Smooth muscle cell (in vitro differentiated cells): ENCODE data around the gene XYLB. TPM values are rescaled to one million over a fixed set of nuclear protein-coding genes. Genes with fewer than 3 reads are reported as not detected.

Experiments used
- DNase-seq: peaks from one replicate; lab custom pipeline; 2025; ENCODE audit not compliant: unreplicated experiment; lab: John Stamatoyannopoulos, UW
- H2AFZ ChIP-seq: fragments of 200-600 bp; sonication (generic); 2 replicates; pipeline ENCODE4 v1.6.0; 2016; ENCODE audit warnings: antibody characterized with exemption, low read depth, mild to moderate bottlenecking
- H3F3A ChIP-seq: fragments of 200-600 bp; sonication (generic); 2 replicates; pipeline ENCODE4 v1.6.0; 2017; ENCODE audit warnings: antibody characterized with exemption, low read depth
- H3K27ac ChIP-seq: fragments of 200-600 bp; sonication (generic); 2 replicates; pipeline ENCODE4 v1.5.1; 2016; ENCODE audit warnings: low read depth, mild to moderate bottlenecking
- H3K27me3 ChIP-seq: fragments of 200-600 bp; sonication (generic); 2 replicates; pipeline ENCODE4 v1.6.1; 2016; ENCODE audit warnings: low read depth, mild to moderate bottlenecking
- H3K36me3 ChIP-seq: fragments of 200-600 bp; sonication (generic); 2 replicates; pipeline ENCODE4 v1.5.1; 2016; ENCODE audit warnings: low read depth
- H3K4me1 ChIP-seq: fragments of 200-600 bp; sonication (generic); 2 replicates; pipeline ENCODE4 v1.5.1; 2016; ENCODE audit warnings: low read depth
- H3K4me2 ChIP-seq: fragments of 200-600 bp; sonication (generic); 2 replicates; pipeline ENCODE4 v1.6.0; 2016; ENCODE audit warnings: mild to moderate bottlenecking
- H3K4me3 ChIP-seq: fragments of 200-600 bp; sonication (generic); 2 replicates; pipeline ENCODE4 v1.5.1; 2016; ENCODE audit warnings: mild to moderate bottlenecking
- H3K79me2 ChIP-seq: fragments of 200-600 bp; sonication (generic); 2 replicates; pipeline ENCODE4 v1.6.0; 2016; ENCODE audit warnings: low read depth, mild to moderate bottlenecking
- H3K9ac ChIP-seq: fragments of 200-600 bp; sonication (generic); 2 replicates; pipeline ENCODE4 v1.6.0; 2016; ENCODE audit warnings: low read depth
- H3K9me3 ChIP-seq: fragments of 200-600 bp; sonication (generic); replicated peaks from 2 replicates; pipeline ENCODE4 v1.5.1; 2016; ENCODE audit warnings: low read depth
- H4K20me1 ChIP-seq: fragments of 200-600 bp; sonication (generic); 2 replicates; pipeline ENCODE4 v1.6.0; 2016; ENCODE audit warnings: low read depth
- CTCF ChIP-seq: fragments of 200-600 bp; sonication (generic); IDR thresholded peaks from 2 replicates; pipeline ENCODE4 v1.5.1; 2017; ENCODE audit warnings: borderline replicate concordance, mild to moderate bottlenecking, antibody characterized with exemption; ENCODE audit not compliant: insufficient read depth, poor library complexity, severe bottlenecking
- WGBS: methylation state at CpG from one replicate; pipeline ENCODE4 v1.1.7; 2016; ENCODE audit warnings: low lambda C conversion rate; 5-methylcytosine and 5-hydroxymethylcytosine counted together
- polyA plus RNA-seq: library from polyadenylated mRNA; unstranded; fragments of >200 nt; fragmentation: Nextera tagmentation; extraction: Ambion mirVana; gene quantifications from 2 replicates; pipeline ENCODE4 v1.2.1, GENCODE V29; 2016
- total RNA-seq: library from RNA; depleted of rRNA; stranded (reverse); fragments of >200 nt; gene quantifications from 2 replicates; pipeline ENCODE4 v1.2.3, GENCODE V29; 2014

XYLB gene
- total and polyA plus RNA-seq, 2 experiments from 2014 or later, result 0.40 to 1.5 TPM

- no peak overlapping the region for H3K4me3 ChIP-seq
- no peaks in the 10 kb centered on the region for H3K9me3 ChIP-seq
- no peaks in the 10 kb centered on the region for H3K27me3 ChIP-seq
- no peaks in the 10 kb centered on the region for H3K36me3 ChIP-seq
- TF ChIP-seq CTCF, result no peak
- no peaks in the 10 kb centered on the region for H4K20me1 ChIP-seq
- no peak overlapping the region for H2AFZ ChIP-seq
- DNase-seq, result no peak
- H3K79me2 ChIP-seq, result no peaks in the 10 kb centered on the region
- no peaks in the 10 kb centered on the region for H3F3A ChIP-seq
- no peaks in the 10 kb centered on the region for H3K4me1 ChIP-seq
- H3K27ac ChIP-seq, result no peak overlapping the region
- H3K9ac ChIP-seq, result no peak overlapping the region
- WGBS, result 68% methylated on average over 4 of the region's 4 CpGs
- H3K4me2 ChIP-seq, result no peak overlapping the region
These were observed 2.3 kb downstream of the XYLB start for GRCh38 chr3:38348903-38349302.

GRCh38 chr3:38349684-38350359, 3.2 kb downstream of the XYLB start:
- TF ChIP-seq CTCF, result no peak
- no peaks in the 10 kb centered on the region for H3K4me1 ChIP-seq
- no peak overlapping the region for H3K4me2 ChIP-seq
- H3K4me3 ChIP-seq, result no peak overlapping the region
- H3K36me3 ChIP-seq, result no peaks in the 10 kb centered on the region
- H3F3A ChIP-seq, result no peaks in the 10 kb centered on the region
- no peak overlapping the region for H2AFZ ChIP-seq
- no peak overlapping the region for H3K27ac ChIP-seq
- H3K9ac ChIP-seq, result no peak overlapping the region
- DNase-seq, result no peak
- WGBS, result 76% methylated on average over 8 of the region's 8 CpGs
- no peaks in the 10 kb centered on the region for H3K9me3 ChIP-seq
- H4K20me1 ChIP-seq, result no peaks in the 10 kb centered on the region
- no peaks in the 10 kb centered on the region for H3K79me2 ChIP-seq
- no peaks in the 10 kb centered on the region for H3K27me3 ChIP-seq

DNA sequence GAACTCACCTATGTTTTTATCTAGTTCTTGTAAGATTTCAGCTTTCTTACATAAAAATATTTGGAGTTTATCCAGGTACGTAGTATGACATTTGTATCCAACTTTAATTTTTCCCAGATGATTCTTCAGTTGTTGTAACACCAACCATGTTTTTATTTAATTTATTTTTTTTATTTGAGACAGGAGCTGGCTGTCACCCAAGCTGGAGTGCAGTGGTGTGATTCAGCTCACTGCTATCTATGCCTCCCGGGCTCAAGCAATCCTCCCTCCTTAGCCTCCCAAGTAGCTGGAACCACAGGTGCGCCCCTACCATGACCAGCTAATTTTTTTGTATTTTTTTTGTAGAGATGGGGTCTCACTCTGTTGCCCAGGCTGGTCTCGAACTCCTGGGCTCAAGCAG, 6.6 kb downstream of the XYLB start:
- H3K79me2 ChIP-seq, result no peaks in the 10 kb centered on the region
- no peaks in the 10 kb centered on the region for H3K36me3 ChIP-seq
- no peaks in the 10 kb centered on the region for H3K4me1 ChIP-seq
- H2AFZ ChIP-seq, result no peak overlapping the region
- H3K4me2 ChIP-seq, result no peak overlapping the region
- TF ChIP-seq CTCF, result no peak
- H3K9me3 ChIP-seq, result no peaks in the 10 kb centered on the region
- H3K27ac ChIP-seq, result no peak overlapping the region
- WGBS, result 93% methylated on average over 4 of the region's 4 CpGs
- no peaks in the 10 kb centered on the region for H3K27me3 ChIP-seq
- H3K9ac ChIP-seq, result no peak overlapping the region
- H3K4me3 ChIP-seq, result no peak overlapping the region
- H3F3A ChIP-seq, result no peaks in the 10 kb centered on the region
- no peak for DNase-seq
- H4K20me1 ChIP-seq, result no peaks in the 10 kb centered on the region
